Thyroid gland (tissue), 4 donors: ENCODE results near the gene ASIC4. TPM values are rescaled to one million over a fixed set of nuclear protein-coding genes. Genes with fewer than 3 reads are reported as not detected.

Experiments
- DNase-seq, 2 donors: peaks; one replicate each; pipeline ENCODE4 v3.0.0-alpha.2; 2019
- H3K27ac ChIP-seq, 3 donors: fragments of 200-600 bp; sonication (generic); 1 replicate in 2 of 3; 2 replicates in 1 of 3; pipeline ENCODE4 v1.5.1; 2016 to 2019; ENCODE audit warnings: mild to moderate bottlenecking in 1 of 3, moderate library complexity in 1 of 3
- H3K27me3 ChIP-seq: fragments of 200-600 bp; sonication (generic); one replicate; pipeline ENCODE4 v1.5.1; 2019
- H3K36me3 ChIP-seq, 2 donors: fragments of 200-600 bp; sonication (generic); one replicate each; pipeline ENCODE4 v1.5.1; 2016 to 2019
- H3K4me1 ChIP-seq, 2 donors: fragments of 200-600 bp; sonication (generic); one replicate each; pipeline ENCODE4 v1.5.1; 2017 to 2019
- H3K4me3 ChIP-seq, 3 donors: fragments of 200-600 bp; sonication (generic); replicated peaks in 1 of 3; 1 replicate in 2 of 3; 2 replicates in 1 of 3; pipeline ENCODE4 v1.5.1; 2016; ENCODE audit warnings: mild to moderate bottlenecking in 1 of 3
- H3K9me3 ChIP-seq: fragments of 200-600 bp; sonication (generic); one replicate; pipeline ENCODE4 v1.5.1; 2017
- CTCF ChIP-seq, 6 experiments: fragments of 200-600 bp in 3 of 6; fragments of 450-650 bp in 3 of 6; sonication (generic) in 3 of 6; IDR thresholded peaks; one replicate each; pipeline ENCODE4 v1.5.1; 2016 to 2019; ENCODE audit warnings: antibody characterized with exemption in 6 of 6, mild to moderate bottlenecking in 2 of 6, inconsistent platforms in 1 of 6, moderate library complexity in 1 of 6
- POLR2A ChIP-seq, 2 donors: fragments of 450-650 bp; IDR thresholded peaks; one replicate each; pipeline ENCODE4 v1.6.1; 2017; ENCODE audit warnings: antibody characterized with exemption in 2 of 2, mild to moderate bottlenecking in 2 of 2, moderate library complexity in 1 of 2
- WGBS, 2 donors: methylation state at CpG; one replicate each; pipeline ENCODE4 v1.1.5; 2017; 5-methylcytosine and 5-hydroxymethylcytosine counted together
- intact Hi-C: fragments of 100-400 bp; cut with DNase I; formaldehyde crosslinking; loops from one replicate; pipeline ENCODE4 v1.15.1; 2023
- total RNA-seq, 4 donors: library from RNA; depleted of rRNA; stranded (reverse); fragments of >200 nt; gene quantifications; one replicate each; pipeline ENCODE4 v1.2.3, GENCODE V29; 2016

ASIC4 gene
- total RNA-seq, 4 donors from 2014 or later: not detected

GRCh38 chr2:219522111-219523030 is 8.1 kb downstream of the ASIC4 start:
- Histone ChIP-seq H3K36me3 (no peaks in the 10 kb centered on the region), H3K9me3 (no peaks in the 10 kb centered on the region), H3K4me1 (peaks cover 10 to 16% of the 10 kb centered on the region in 2 donors), H3K27me3 (peaks cover 18% of the 10 kb centered on the region), H3K27ac (no peak overlapping the region), H3K4me3 (no peak overlapping the region)
- intact Hi-C loops: no loop called here
- TF ChIP-seq POLR2A (IDR thresholded peaks at IDR 0.05) (no peak), CTCF (IDR thresholded peaks at IDR 0.05) (no peak)
- WGBS, 2 donors: 4 to 5% methylated on average over 37 to 48 of the region's 70 CpGs
- DNase-seq: no peak

DNA sequence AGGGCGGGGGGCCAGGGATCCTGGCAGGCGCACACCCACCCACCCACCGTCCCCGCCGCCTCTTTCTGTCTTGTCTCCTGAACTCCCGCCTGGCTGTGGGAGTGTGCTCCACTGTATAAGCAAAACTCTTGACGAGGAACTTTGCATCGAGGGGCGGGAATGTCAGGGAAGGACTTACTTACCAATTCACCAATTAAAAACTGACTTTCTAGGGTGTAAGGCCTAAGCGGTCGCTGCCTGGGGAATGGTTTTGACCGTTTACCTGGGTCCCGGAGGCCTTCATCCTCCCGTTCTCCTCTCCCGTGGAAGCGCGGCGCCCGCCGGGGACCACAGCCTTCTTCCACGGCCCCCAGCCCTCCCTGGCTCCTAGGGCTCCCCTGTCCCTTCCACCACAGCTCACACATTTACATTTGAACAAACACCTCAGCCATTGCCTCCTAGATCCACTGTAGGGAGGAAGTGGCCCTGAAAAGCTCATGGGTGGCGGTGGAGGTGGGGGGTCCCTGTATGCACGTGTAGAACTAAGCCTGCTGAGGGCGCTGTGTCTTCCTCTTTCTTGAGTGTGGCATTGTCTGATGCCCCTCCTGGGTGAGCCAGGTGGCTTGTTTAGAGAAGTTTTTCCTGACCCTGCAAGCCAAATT is 8.9 kb downstream of the ASIC4 start:
- no peak overlapping the region for H3K27ac ChIP-seq
- H3K9me3 ChIP-seq: no peaks in the 10 kb centered on the region
- 15 to 27% methylated on average over 19 to 24 of the region's 24 CpGs for WGBS, 2 donors
- TF ChIP-seq POLR2A (IDR thresholded peaks at IDR 0.05): no peak
- intact Hi-C loops: no loop called here
- peaks cover 18% of the 10 kb centered on the region for H3K27me3 ChIP-seq
- H3K4me1 ChIP-seq: peaks cover 10 to 16% of the 10 kb centered on the region in 2 donors
- no peak overlapping the region for H3K4me3 ChIP-seq
- DNase-seq: no peak
- H3K36me3 ChIP-seq: no peaks in the 10 kb centered on the region

GRCh38 chr2:219524817-219525216 is 10.5 kb downstream of the ASIC4 start:
- no peak overlapping the region for H3K27ac ChIP-seq
- no peaks in the 10 kb centered on the region for H3K9me3 ChIP-seq
- H3K36me3 ChIP-seq: no peaks in the 10 kb centered on the region
- H3K27me3 ChIP-seq: peaks cover 18% of the 10 kb centered on the region
- H3K4me3 ChIP-seq: no peak overlapping the region
- DNase-seq: no peak
- peaks cover 10 to 16% of the 10 kb centered on the region in 2 donors for H3K4me1 ChIP-seq
- intact Hi-C loops: loop anchor here (5.0 kb wide), 2 partner anchors 33 to 48 kb away; no protein-coding TSS in a partner anchor
- whole genome bisulfite sequencing, 2 donors: 89 to 91% methylated on average over 2 of the region's 2 CpGs
- no peak for TF ChIP-seq POLR2A (IDR thresholded peaks at IDR 0.05)
- TF ChIP-seq CTCF (IDR thresholded peaks at IDR 0.05): no peak

GRCh38 chr2:219525533-219526232 is 11.4 kb downstream of the ASIC4 start:
- no peak overlapping the region for H3K27ac ChIP-seq
- TF ChIP-seq CTCF (IDR thresholded peaks at IDR 0.05) (no peak), POLR2A (IDR thresholded peaks at IDR 0.05) (no peak)
- no peak for DNase-seq
- peaks cover 18% of the 10 kb centered on the region for H3K27me3 ChIP-seq
- 60 to 61% methylated on average over 9 of the region's 9 CpGs for WGBS, 2 donors
- intact Hi-C loops: loop anchor here (5.0 kb wide), 2 partner anchors 33 to 48 kb away; no protein-coding TSS in a partner anchor
- no peaks in the 10 kb centered on the region for H3K9me3 ChIP-seq
- no peak overlapping the region for H3K4me3 ChIP-seq
- H3K36me3 ChIP-seq: no peaks in the 10 kb centered on the region
- H3K4me1 ChIP-seq: peaks cover 10 to 16% of the 10 kb centered on the region in 2 donors

- intact Hi-C loops: loop anchor here (5.0 kb wide), 2 partner anchors 34 to 49 kb away; no protein-coding TSS in a partner anchor
- no peak for TF ChIP-seq CTCF (IDR thresholded peaks at IDR 0.05)
- TF ChIP-seq POLR2A (IDR thresholded peaks at IDR 0.05): no peak
- Histone ChIP-seq H3K27ac (no peak overlapping the region), H3K9me3 (no peaks in the 10 kb centered on the region), H3K4me1 (peaks cover 10 to 16% of the 10 kb centered on the region in 2 donors), H3K36me3 (no peaks in the 10 kb centered on the region), H3K27me3 (peaks cover 18% of the 10 kb centered on the region), H3K4me3 (no peak overlapping the region)
- 52 to 54% methylated on average over 10 of the region's 11 CpGs for WGBS, 2 donors
- no peak for DNase-seq
Measured at GRCh38 chr2:219526320-219527075, 12.2 kb downstream of the ASIC4 start.
